GM21381 (cell line): ENCODE results near the gene FBH1.
A peak's percentile ranks its signal among the peaks of the same experiment; 100 is the strongest.
"Not testable (repeated sequence)": the region's sequence is repeated elsewhere in the genome, so short reads cannot be mapped to it uniquely, and the experiment has no call there.

ENCODE experiments used
- ATAC-seq: cut with Tn5 transposase; IDR thresholded peaks from one replicate; pipeline ENCODE4 v1.9.1; 2021; ENCODE audit warnings: mild to moderate bottlenecking, moderate library complexity; ENCODE audit not compliant: unreplicated experiment

Gene FBH1

DNA sequence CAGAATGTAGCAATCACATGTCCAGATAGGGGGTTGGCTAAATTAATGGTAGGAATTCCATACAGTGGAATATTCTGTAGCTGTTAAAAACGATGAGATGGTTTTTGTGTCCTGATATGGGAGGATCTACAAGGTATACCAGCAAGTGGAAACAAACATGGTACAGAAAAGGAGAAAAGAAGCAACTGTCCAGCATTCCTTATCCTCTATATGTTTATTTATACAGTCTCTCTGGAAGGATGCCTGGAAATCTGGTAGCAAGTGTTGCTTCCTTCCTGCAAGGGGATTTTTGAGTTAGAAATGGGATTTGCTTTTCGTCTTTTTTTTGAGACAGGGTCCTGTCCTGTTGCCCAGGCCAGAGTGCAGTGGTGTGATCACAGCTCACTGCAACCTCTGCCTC lies 68.0 kb downstream of the FBH1 start:
- ATAC-seq: no peak

DNA sequence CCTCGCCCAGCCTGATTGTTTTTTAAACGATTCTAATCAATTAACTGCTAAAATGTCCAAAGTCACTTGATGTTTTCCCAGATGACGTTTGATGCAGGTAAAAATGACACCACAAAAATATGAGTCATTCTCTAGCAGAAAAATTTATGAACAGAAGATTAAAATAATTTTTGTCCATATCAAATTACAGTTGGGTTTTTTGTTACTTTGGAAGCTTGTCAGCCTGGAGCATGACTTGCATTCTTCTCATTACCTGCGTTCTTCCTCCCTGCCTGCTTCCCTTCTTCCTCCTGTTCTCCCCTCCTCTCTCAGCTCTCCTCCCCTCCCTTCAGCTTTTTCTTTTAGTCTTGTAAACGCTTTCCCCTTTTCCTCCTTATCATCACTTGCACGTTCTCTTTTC lies 68.6 kb downstream of the FBH1 start:
- no peak for ATAC-seq

DNA sequence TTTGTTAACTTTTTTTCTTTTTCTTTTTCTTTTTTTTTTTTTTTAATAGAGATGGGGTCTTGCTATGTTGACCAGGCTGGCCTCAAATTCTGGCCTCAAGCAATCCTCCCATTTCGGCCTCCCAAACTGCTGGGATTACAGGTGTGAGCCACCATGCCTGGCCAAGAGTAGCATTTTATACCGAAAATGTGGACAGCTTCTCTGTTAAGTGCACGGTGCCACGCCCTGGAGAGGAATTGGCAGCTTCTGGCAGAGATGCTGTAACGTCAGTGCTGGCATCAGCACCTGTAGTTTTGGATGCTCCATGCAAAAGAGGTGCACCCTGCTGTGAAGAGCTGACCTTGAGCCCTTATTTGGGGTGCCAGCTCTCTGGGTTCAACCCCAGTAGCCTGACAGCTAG lies 69.1 kb downstream of the FBH1 start:
- ATAC-seq: no peak

DNA sequence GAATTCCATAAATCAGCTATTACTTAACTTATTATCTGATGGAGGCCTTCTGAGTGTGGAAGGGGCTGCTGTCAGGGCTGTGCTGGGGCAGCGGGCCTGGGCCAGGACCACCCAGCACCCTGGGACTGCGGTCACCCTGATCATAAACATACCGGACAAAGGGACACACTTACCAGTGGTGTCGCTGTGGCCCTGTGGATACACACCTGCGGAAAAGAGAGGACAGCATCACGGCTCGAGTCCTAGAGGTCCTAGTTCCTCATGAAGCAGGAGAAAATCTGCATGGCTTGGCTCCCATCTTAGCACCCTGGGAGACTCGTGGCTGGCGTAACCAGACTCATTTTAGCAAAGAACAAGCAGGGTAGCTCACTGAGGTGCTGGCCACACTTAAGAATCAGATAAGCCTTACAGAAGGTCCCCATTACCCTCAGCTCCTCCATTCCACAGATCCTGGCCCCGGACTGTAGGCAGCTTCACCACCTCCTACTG lies 69.6 kb downstream of the FBH1 start:
- no peak for ATAC-seq

GRCh38 chr10:5960070-5960972 lies 70.3 kb downstream of the FBH1 start:
- ATAC-seq: no peak

DNA sequence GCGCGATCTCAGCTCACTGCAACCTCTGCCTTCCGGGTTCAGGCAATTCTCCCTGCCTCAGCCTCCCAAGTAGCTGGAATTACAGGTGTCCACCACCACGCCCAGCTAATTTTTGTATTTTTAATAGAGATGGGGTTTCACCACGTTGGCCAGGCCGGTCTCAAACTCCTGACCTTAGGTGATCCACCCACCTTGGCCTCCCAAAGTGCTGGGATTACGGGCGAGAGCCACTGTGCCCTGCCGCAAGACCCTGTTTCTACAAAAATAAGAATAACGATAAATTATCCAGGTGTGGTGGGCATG lies 70.9 kb downstream of the FBH1 start:
- not testable (repeated sequence) for ATAC-seq

DNA sequence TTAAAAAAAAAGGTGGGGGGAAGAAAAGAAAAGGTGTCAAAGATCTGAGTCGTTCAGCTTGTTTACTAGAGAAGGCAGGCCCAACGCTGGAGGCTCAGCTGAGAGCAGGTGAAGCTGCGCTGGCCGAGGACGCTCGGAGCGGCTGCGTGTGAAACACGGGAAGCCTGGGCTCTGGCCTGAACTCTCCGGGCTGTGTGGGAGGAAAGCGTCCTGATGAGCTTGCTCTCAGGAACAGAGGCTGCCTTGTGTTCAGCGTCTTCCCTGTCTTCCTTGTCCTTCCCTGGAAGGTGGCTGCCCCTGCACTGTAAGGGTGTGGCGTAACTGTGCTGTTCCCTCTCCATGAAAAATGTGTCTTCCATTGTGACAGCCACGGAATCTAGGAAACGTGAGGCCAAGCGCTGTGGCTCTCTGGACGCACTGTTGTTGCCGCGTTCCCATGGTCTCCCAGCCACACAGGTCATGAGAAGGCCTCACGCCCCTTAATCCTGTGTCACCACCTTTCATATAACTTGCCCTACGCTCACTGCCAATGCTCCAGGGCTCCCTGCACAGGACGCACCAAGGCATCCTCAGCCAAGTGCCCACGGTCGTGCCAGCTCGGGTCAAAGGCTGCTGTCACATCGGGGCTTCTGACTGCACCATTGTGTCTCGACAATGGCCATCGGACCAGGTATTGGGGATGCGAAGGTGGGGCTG lies 71.5 kb downstream of the FBH1 start:
- ATAC-seq: no peak

DNA sequence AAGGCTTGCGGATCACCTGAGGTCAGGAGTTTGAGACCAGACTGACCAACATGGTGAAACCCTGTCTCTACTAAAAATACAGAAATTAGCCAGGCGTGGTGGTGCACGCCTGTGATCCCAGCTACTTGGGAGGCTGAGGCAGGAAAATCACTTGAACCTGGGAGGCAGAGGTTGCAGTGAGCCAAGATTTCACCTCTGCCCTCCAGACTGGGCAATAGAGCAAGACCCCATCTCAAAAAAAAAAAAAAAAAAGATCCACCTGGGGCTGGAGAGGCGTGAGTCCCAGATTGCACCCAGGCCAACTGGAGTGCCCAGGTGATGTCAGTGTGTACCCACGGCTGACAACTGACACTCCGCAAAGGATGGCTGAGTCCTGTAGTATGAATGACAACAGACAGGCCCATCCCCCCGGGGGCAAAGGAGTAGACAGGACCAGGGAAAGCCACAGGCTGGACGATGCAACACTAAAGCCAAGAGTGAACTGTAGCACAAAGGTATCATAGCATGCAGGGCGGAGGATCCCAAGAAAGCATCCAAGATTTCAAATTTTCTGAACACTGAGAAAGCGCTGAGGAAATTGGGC lies 72.4 kb downstream of the FBH1 start:
- not testable (repeated sequence) for ATAC-seq

GRCh38 chr10:5963071-5963470 lies 73.0 kb downstream of the FBH1 start:
- no peak for ATAC-seq

- no peak for ATAC-seq
Observed at GRCh38 chr10:5963591-5963990, 73.5 kb downstream of the FBH1 start.

- ATAC-seq: no peak
Observed at GRCh38 chr10:5964736-5965135, 74.7 kb downstream of the FBH1 start.

- no peak for ATAC-seq
Observed at GRCh38 chr10:5965266-5965665, 75.2 kb downstream of the FBH1 start.

DNA sequence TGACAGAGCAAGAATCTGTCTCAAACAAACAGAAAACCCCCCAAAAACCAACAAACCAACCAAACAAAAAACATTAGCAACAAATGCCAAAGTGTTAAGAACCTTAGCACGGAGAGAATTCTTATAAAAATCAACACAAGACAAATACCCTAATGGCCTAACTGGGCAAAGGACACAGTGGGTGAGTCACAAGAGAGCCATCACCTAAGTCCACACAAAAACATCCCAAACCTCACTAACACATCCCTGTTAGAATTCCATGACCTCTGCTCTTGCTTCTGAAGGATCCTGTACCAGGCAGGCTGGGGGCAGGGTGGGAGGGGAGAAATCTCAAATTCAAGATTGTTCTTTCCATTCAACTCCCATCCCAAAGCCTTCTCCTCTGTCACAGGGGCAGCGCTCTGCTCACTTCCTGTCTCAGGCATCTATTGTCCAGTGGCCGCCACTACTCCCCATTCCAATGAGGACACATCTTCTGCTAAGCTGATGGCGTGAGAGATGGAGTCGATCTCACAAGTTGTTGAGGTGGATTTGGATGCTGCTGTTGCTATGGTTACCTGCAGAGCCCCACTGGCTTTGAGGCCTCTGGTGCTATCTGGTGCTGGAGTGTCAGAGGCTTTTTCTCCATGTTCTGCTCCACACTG lies 78.1 kb downstream of the FBH1 start:
- ATAC-seq: no peak

GRCh38 chr10:5968681-5969453 lies 78.8 kb downstream of the FBH1 start:
- ATAC-seq: no peak

DNA sequence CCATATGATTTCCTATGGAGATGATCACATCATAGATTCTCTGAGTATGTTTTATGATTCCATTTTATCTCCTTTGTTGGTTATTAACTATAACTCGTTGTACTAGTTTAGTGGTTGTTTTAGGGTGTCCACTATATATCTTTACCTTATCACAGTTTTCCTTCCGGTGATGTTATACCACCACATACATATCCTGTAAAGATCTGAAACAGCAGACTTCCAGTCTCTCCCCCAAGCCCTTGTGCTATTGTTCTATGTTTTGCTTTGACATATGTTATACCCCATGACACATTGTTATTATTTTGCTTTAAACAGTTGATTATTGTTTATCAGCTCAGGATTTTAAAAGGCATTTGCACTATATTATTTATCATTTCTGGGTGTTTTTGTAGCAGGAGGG lies 80.0 kb downstream of the FBH1 start:
- no peak for ATAC-seq

- no peak for ATAC-seq
Observed at GRCh38 chr10:5970527-5970926, 80.5 kb downstream of the FBH1 start.

- ATAC-seq: peak; percentile 33
Observed at GRCh38 chr10:5971315-5971832, 81.3 kb downstream of the FBH1 start.

- no peak for ATAC-seq
Observed at GRCh38 chr10:5971886-5972285, 81.8 kb downstream of the FBH1 start.

DNA sequence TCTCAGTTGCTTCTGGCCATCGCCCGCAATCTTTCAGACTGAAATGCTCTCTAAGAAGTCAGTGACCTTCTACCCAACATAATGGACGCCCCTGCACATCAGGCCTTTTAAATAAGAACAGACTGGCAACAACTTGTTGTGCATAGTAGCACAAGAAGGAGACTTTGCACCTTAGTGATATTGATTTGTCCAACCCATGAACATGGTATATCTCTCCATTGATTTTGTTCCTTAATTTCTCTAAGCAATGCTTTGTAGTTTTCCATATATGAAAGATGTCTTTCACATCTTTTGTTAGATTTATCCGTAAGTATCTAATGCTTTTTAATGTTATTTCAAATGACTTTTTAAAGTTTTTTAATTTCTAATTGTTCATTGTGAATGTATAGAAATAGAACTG lies 83.0 kb downstream of the FBH1 start:
- no peak for ATAC-seq

- peak; percentile 48 for ATAC-seq
Observed at GRCh38 chr10:5975641-5976473, 85.8 kb downstream of the FBH1 start.
